Astrocyte (in vitro differentiated cells and primary cell): ENCODE data around the gene ZNF138. TPM values are rescaled to one million over a fixed set of nuclear protein-coding genes. Genes with fewer than 3 reads are reported as not detected.
"Not testable (repeated sequence)": the region's sequence is repeated elsewhere in the genome, so short reads cannot be mapped to it uniquely, and the experiment has no call there.

Source experiments
- DNase-seq: peaks from one replicate; pipeline ENCODE4 v3.0.0-alpha.2; 2010; ENCODE audit warnings: low read depth
- FAIRE-seq: peaks from 2 replicates; lab custom pipeline; 2011; peaks lifted over from hg19 to GRCh38; lab: Jason Lieb, UNC
- H2AFZ ChIP-seq: 2 replicates; pipeline ENCODE4 v1.6.0; 2012; ENCODE audit warnings: low read depth, low read length, inconsistent platforms
- H3K27ac ChIP-seq: 2 replicates; pipeline ENCODE4 v1.5.1; 2011; ENCODE audit warnings: low read depth, low read length, inconsistent platforms
- H3K27me3 ChIP-seq: 2 replicates; pipeline ENCODE4 v1.6.0; 2011; ENCODE audit warnings: low read length, inconsistent platforms; ENCODE audit not compliant: insufficient read depth
- H3K36me3 ChIP-seq: 2 replicates; pipeline ENCODE4 v1.5.1; 2011; ENCODE audit warnings: low read length, inconsistent platforms; ENCODE audit not compliant: insufficient read depth
- H3K4me1 ChIP-seq: 2 replicates; pipeline ENCODE4 v1.5.1; 2011; ENCODE audit warnings: low read length, inconsistent platforms; ENCODE audit not compliant: insufficient read depth
- H3K4me2 ChIP-seq: 2 replicates; pipeline ENCODE4 v1.6.0; 2012; ENCODE audit warnings: low read length, inconsistent platforms
- H3K4me3 ChIP-seq: 2 replicates; pipeline ENCODE4 v1.5.1; 2011; ENCODE audit warnings: low read depth, mild to moderate bottlenecking, low read length, inconsistent platforms; ENCODE audit not compliant: insufficient read depth
- H3K79me2 ChIP-seq: 2 replicates; pipeline ENCODE4 v1.6.0; 2012; ENCODE audit warnings: mild to moderate bottlenecking, low read length, inconsistent platforms; ENCODE audit not compliant: insufficient read depth
- H3K9ac ChIP-seq: 2 replicates; pipeline ENCODE4 v1.6.0; 2012; ENCODE audit warnings: mild to moderate bottlenecking, low read length, inconsistent platforms
- H3K9me3 ChIP-seq: 2 replicates; pipeline ENCODE4 v1.5.1; 2012; ENCODE audit warnings: low read depth, mild to moderate bottlenecking, low read length, inconsistent platforms; ENCODE audit not compliant: insufficient read depth
- H4K20me1 ChIP-seq: 2 replicates; pipeline ENCODE4 v1.6.0; 2012; ENCODE audit warnings: low read length, inconsistent platforms; ENCODE audit not compliant: insufficient read depth
- H3K27ac Mint-ChIP-seq: one replicate; pipeline ENCODE4 v1.8.0; 2021; ENCODE audit warnings: mild to moderate bottlenecking, mixed read lengths; ENCODE audit not compliant: unreplicated experiment
- H3K27me3 Mint-ChIP-seq: one replicate; pipeline ENCODE4 v1.8.0; 2021; ENCODE audit warnings: low read depth, mixed read lengths; ENCODE audit not compliant: unreplicated experiment
- H3K36me3 Mint-ChIP-seq: one replicate; pipeline ENCODE4 v1.8.0; 2021; ENCODE audit warnings: low read depth, mixed read lengths; ENCODE audit not compliant: unreplicated experiment
- H3K4me1 Mint-ChIP-seq: one replicate; pipeline ENCODE4 v1.8.0; 2021; ENCODE audit warnings: low read depth, mixed read lengths; ENCODE audit not compliant: unreplicated experiment
- H3K4me3 Mint-ChIP-seq: one replicate; pipeline ENCODE4 v1.8.0; 2021; ENCODE audit warnings: mild to moderate bottlenecking, moderate library complexity, mixed read lengths; ENCODE audit not compliant: unreplicated experiment
- H3K9me3 Mint-ChIP-seq: one replicate; pipeline ENCODE4 v1.8.0; 2021; ENCODE audit warnings: mild to moderate bottlenecking, mixed read lengths; ENCODE audit not compliant: unreplicated experiment
- EZH2 ChIP-seq: IDR thresholded peaks from 2 replicates; pipeline ENCODE4 v1.6.1; 2012; ENCODE audit warnings: mild to moderate bottlenecking, low read length, inconsistent platforms; ENCODE audit not compliant: insufficient read depth
- total RNA-seq: library from RNA; stranded (reverse); gene quantifications from 2 replicates; pipeline ENCODE4 v1.2.1, GENCODE V29; 2021
- TF ChIP-seq, protein P1 (sequence below): IDR thresholded peaks from 2 replicates; pipeline ENCODE4 v1.5.1; 2011; ENCODE audit warnings: low read depth, mild to moderate bottlenecking, inconsistent platforms, low read length, moderate library complexity; ENCODE audit not compliant: insufficient read depth

ZNF138 gene
- total RNA-seq, 1 donor from 2014 or later = 5.7 TPM

DNA sequence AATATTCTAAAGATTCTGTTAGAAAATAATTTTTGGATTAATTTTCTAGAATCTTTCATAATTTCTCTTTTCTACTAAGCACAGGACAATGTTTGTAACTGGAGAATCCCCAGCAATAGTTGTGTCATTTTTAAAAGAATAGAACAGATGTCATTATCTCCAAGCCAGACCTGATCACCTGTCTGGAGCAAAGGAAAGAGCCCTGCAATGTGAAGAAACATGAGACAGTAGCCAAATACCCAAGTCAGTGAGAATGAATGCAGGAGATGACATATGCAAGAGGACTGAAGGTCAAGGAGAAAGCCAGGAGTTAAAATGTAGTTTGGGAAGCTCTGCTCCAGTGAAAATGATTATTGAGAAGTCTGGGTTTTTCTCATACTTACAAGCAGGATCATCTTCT lies 25.4 kb upstream of the ZNF138 start:
- H2AFZ ChIP-seq = no peak overlapping the region
- H3K27ac ChIP-seq = no peak overlapping the region
- H3K4me3 Mint-ChIP-seq = no peak overlapping the region
- DNase-seq (no peak), FAIRE-seq (no peak)
- no peaks in the 10 kb centered on the region for H3K36me3 ChIP-seq
- H3K27me3 ChIP-seq = no peaks in the 10 kb centered on the region
- H3K27ac Mint-ChIP-seq = no peak overlapping the region
- H3K9me3 Mint-ChIP-seq = no peaks in the 10 kb centered on the region
- no peak overlapping the region for H3K4me2 ChIP-seq
- H3K9ac ChIP-seq = no peak overlapping the region
- peaks cover 5% of the 10 kb centered on the region for H3K27me3 Mint-ChIP-seq
- H3K4me1 ChIP-seq = no peaks in the 10 kb centered on the region
- TF ChIP-seq EZH2 = no peak
- TF ChIP-seq, protein P1, sequence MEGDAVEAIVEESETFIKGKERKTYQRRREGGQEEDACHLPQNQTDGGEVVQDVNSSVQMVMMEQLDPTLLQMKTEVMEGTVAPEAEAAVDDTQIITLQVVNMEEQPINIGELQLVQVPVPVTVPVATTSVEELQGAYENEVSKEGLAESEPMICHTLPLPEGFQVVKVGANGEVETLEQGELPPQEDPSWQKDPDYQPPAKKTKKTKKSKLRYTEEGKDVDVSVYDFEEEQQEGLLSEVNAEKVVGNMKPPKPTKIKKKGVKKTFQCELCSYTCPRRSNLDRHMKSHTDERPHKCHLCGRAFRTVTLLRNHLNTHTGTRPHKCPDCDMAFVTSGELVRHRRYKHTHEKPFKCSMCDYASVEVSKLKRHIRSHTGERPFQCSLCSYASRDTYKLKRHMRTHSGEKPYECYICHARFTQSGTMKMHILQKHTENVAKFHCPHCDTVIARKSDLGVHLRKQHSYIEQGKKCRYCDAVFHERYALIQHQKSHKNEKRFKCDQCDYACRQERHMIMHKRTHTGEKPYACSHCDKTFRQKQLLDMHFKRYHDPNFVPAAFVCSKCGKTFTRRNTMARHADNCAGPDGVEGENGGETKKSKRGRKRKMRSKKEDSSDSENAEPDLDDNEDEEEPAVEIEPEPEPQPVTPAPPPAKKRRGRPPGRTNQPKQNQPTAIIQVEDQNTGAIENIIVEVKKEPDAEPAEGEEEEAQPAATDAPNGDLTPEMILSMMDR = no peak
- no peaks in the 10 kb centered on the region for H4K20me1 ChIP-seq
- H3K9me3 ChIP-seq = no peaks in the 10 kb centered on the region
- no peaks in the 10 kb centered on the region for H3K36me3 Mint-ChIP-seq
- no peaks in the 10 kb centered on the region for H3K79me2 ChIP-seq
- H3K4me1 Mint-ChIP-seq = no peaks in the 10 kb centered on the region
- H3K4me3 ChIP-seq = no peak overlapping the region

DNA sequence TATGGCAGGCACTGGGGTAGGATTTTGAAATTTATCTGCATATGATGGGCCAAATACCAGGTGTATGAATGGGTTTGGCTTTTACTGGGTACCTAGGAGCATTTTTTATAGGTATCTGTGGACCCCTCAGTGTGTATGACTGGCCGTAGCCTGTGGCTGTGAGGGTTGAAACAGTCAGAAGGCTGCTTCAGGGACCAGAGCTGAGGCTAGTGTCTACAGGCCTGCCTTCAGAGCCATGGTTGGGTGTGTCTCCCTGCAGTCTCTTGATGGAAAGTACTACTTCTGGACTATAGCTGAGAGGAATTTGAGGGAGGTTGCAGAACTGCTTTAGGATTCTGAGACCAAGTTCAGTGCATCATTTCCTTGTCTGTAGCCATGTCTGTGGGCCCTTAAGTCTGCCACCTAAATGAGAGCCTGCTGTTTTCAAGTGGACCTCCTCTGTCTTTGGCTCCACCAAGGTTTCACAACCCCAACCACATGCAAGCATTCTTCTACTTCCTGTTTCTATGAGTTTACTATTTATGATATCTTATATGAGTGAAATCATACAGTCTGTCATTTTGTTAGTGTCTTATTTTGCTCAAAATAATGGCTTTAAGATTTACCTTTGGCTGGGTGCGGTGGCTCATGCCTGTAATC lies 19.9 kb upstream of the ZNF138 start:
- Mint-ChIP-seq H3K9me3 (no peaks in the 10 kb centered on the region), H3K36me3 (no peaks in the 10 kb centered on the region), H3K4me3 (no peak overlapping the region), H3K27me3 (no peaks in the 10 kb centered on the region), H3K4me1 (no peaks in the 10 kb centered on the region), H3K27ac (no peak overlapping the region)
- H4K20me1 ChIP-seq = no peaks in the 10 kb centered on the region
- no peaks in the 10 kb centered on the region for H3K27me3 ChIP-seq
- TF ChIP-seq, protein P1 = no peak
- no peak for TF ChIP-seq EZH2
- H3K9ac ChIP-seq = no peak overlapping the region
- no peaks in the 10 kb centered on the region for H3K36me3 ChIP-seq
- no peak overlapping the region for H3K4me3 ChIP-seq
- no peaks in the 10 kb centered on the region for H3K79me2 ChIP-seq
- no peak for FAIRE-seq
- no peak overlapping the region for H3K27ac ChIP-seq
- H3K9me3 ChIP-seq = peaks cover 2% of the 10 kb centered on the region
- no peak for DNase-seq
- no peak overlapping the region for H2AFZ ChIP-seq
- H3K4me1 ChIP-seq = no peaks in the 10 kb centered on the region
- no peak overlapping the region for H3K4me2 ChIP-seq

DNA sequence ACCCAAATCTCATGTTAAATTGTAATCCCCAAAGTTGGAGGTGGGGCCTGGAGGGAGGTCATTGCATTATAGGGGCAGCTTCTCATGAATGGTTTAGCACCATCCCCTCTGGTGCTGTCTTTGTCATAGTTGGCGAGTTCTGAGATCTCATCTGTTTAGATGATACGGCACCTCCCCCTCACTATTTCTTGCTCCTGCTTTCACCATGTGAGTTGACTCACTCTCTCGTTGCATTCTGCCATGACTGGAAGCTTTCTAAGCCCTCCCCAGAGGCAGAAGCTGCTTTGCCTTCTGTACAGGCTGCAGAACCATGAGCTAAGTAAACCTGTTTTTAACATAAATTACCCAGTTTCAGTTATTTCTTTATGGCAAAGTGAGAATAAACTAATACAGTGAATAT lies 18.9 kb upstream of the ZNF138 start:
- Mint-ChIP-seq H3K36me3 (no peaks in the 10 kb centered on the region), H3K27ac (no peak overlapping the region), H3K9me3 (no peaks in the 10 kb centered on the region), H3K27me3 (no peaks in the 10 kb centered on the region), H3K4me3 (no peak overlapping the region), H3K4me1 (no peaks in the 10 kb centered on the region)
- TF ChIP-seq, protein P1 = no peak
- Histone ChIP-seq H4K20me1 (no peaks in the 10 kb centered on the region), H3K4me1 (no peaks in the 10 kb centered on the region), H3K27me3 (no peaks in the 10 kb centered on the region), H3K9ac (no peak overlapping the region), H3K4me2 (no peak overlapping the region), H3K27ac (no peak overlapping the region), H3K36me3 (no peaks in the 10 kb centered on the region), H3K4me3 (no peak overlapping the region), H3K9me3 (peaks cover 3% of the 10 kb centered on the region), H3K79me2 (no peaks in the 10 kb centered on the region), H2AFZ (no peak overlapping the region)
- FAIRE-seq (no peak), DNase-seq (no peak)

- not testable (repeated sequence) for H3K9me3 ChIP-seq, H2AFZ ChIP-seq, H3K36me3 Mint-ChIP-seq, H3K27ac Mint-ChIP-seq, H3K9ac ChIP-seq, H4K20me1 ChIP-seq, FAIRE-seq, H3K4me1 ChIP-seq, H3K27ac ChIP-seq, H3K27me3 ChIP-seq, H3K4me3 Mint-ChIP-seq, H3K4me1 Mint-ChIP-seq, H3K4me3 ChIP-seq, H3K27me3 Mint-ChIP-seq, H3K36me3 ChIP-seq, H3K9me3 Mint-ChIP-seq, H3K4me2 ChIP-seq, DNase-seq, H3K79me2 ChIP-seq
Measured at GRCh38 chr7:64784842-64785241, 9.4 kb upstream of the ZNF138 start.
